ENCODE data around the gene SUGP2.

Gene SUGP2

GRCh38 chr19:19067276-19068072 is 34.2 kb upstream of the SUGP2 start:
- H3K4me1 ChIP-seq (ENCODE audit: control insufficient read depth, insufficient read depth, low read length): peaks cover 35% of the 10 kb centered on the region
- no peak overlapping the region for H3K9ac ChIP-seq (ENCODE audit: low read length)

GRCh38 chr19:19064811-19065745 is 31.8 kb upstream of the SUGP2 start:
- H3K9me3 ChIP-seq (ENCODE audit: control insufficient read depth, low read length): no peaks in the 10 kb centered on the region
- no peaks in the 10 kb centered on the region for H3K36me3 ChIP-seq (ENCODE audit: control insufficient read depth, insufficient read depth, low read length, severe bottlenecking)
- peak overlapping the region; percentile 87 for H3K4me3 ChIP-seq (ENCODE audit: low read length)
- peak; percentile 34 for DNase-seq (ENCODE audit: low read depth)
- peak overlapping the region; percentile 84 for H3K9ac ChIP-seq (ENCODE audit: low read length)
- peaks cover 39% of the 10 kb centered on the region for H3K4me1 ChIP-seq (ENCODE audit: control insufficient read depth, insufficient read depth, low read length)
- no peaks in the 10 kb centered on the region for H3K27me3 ChIP-seq (replicated peaks; ENCODE audit: control insufficient read depth, insufficient read depth, low read length)

More at GRCh38 chr19:19067276-19068072, 34.2 kb upstream of the SUGP2 start:
- DNase-seq (ENCODE audit: low read depth): no peak
- no peaks in the 10 kb centered on the region for H3K36me3 ChIP-seq (ENCODE audit: control insufficient read depth, insufficient read depth, low read length, severe bottlenecking)
- H3K4me3 ChIP-seq (ENCODE audit: low read length): no peak overlapping the region
- H3K27me3 ChIP-seq (replicated peaks; ENCODE audit: control insufficient read depth, insufficient read depth, low read length): no peaks in the 10 kb centered on the region
- H3K9me3 ChIP-seq (ENCODE audit: control insufficient read depth, low read length): no peaks in the 10 kb centered on the region

GRCh38 chr19:19064098-19064722 is 30.9 kb upstream of the SUGP2 start:
- H3K4me1 ChIP-seq (ENCODE audit: control insufficient read depth, insufficient read depth, low read length): peaks cover 44% of the 10 kb centered on the region
- peak overlapping the region; percentile 84 for H3K9ac ChIP-seq (ENCODE audit: low read length)
- H3K36me3 ChIP-seq (ENCODE audit: control insufficient read depth, insufficient read depth, low read length, severe bottlenecking): peaks cover 6% of the 10 kb centered on the region
- DNase-seq (ENCODE audit: low read depth): no peak
- peak overlapping the region; percentile 87 for H3K4me3 ChIP-seq (ENCODE audit: low read length)
- no peaks in the 10 kb centered on the region for H3K9me3 ChIP-seq (ENCODE audit: control insufficient read depth, low read length)
- H3K27me3 ChIP-seq (replicated peaks; ENCODE audit: control insufficient read depth, insufficient read depth, low read length): no peaks in the 10 kb centered on the region

DNA sequence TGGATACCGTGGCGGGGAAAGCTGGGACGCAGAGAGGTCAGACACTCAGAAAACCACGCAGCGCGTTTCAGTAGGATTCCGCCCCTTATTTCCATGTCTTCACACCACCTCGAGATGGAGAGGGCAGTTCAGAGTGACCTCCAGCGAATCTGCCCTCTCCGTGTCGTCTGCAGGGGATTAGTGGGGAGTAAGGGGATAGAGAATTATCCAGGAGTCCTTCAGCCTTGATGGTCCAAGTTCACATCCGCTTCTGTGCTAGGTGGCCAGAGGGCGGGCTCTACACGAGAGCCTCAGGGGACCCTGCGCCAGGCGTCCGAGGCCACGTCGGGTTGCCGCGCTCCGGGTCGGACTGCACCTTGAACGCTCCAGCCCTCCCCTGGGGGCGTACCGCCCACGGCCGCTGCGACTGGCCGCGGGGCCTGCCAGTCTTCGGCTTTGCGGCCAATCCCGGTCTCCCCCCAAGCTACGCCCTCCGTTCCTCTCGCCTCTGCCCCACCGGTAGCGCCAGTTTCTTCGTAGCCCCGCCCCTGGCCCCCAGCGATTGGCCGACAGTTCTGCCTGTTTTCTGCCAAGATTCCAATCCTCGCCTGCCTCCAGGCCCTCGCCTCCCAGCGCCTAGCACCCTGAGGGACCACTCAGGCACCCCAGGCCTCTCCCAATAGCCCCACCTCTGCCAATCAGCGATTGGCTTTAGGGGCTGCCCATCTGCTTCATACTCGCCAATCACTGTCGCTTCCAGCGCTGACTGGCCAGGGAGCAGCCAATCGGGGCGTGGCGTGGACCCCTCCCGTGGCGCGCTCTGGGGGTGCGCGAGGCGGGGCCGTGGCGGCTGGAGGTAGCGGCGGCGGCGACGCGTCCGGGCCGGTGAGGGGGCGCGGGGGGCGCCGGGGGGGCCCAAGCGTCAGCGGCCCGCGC is 30.1 kb upstream of the SUGP2 start, which contains the start of gene SLC25A42:
Gene SLC25A42 (plus strand): TSS at position 812 of the 915 bp plus-strand sequence. CDS start 32,131 bp downstream, outside the sequence.
- H3K9ac ChIP-seq (ENCODE audit: low read length): peak within 1 kb of the TSS; percentile 84
- DNase-seq (ENCODE audit: low read depth): peak; percentile 100
- H3K36me3 ChIP-seq (ENCODE audit: control insufficient read depth, insufficient read depth, low read length, severe bottlenecking): peaks cover 11% of the 10 kb centered on the region
- peaks cover 44% of the 10 kb centered on the region for H3K4me1 ChIP-seq (ENCODE audit: control insufficient read depth, insufficient read depth, low read length)
- no peaks in the 10 kb centered on the region for H3K27me3 ChIP-seq (replicated peaks; ENCODE audit: control insufficient read depth, insufficient read depth, low read length)
- H3K9me3 ChIP-seq (ENCODE audit: control insufficient read depth, low read length): no peaks in the 10 kb centered on the region
- peak within 1 kb of the TSS; percentile 87 for H3K4me3 ChIP-seq (ENCODE audit: low read length)

GRCh38 chr19:19062454-19063182 is 29.3 kb upstream of the SUGP2 start:
- peak overlapping the region; percentile 79 for H3K9ac ChIP-seq (ENCODE audit: low read length)

DNA sequence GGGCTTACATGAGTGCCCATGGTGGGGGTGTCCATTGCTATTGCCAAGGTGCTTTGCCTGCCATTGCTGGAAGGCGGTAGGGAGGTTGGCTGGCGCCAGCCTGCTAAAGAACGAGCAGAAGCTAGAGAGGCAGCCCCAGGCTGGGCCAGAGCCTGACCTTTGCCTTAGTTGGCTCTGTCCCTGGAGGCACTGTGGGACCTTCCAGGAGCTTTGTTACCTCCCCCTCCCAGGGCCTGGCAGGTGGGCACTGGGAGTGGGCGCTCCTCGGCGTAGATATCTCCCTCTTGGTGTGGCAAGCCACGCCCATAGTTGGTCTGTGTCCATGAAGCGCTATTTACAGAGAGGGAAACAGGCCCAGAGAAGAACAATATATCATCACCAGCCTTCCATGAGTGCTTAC is 28.2 kb upstream of the SUGP2 start:
- no peak overlapping the region for H3K4me3 ChIP-seq (ENCODE audit: low read length)
- H3K9ac ChIP-seq (ENCODE audit: low read length): no peak overlapping the region
- DNase-seq (ENCODE audit: low read depth): no peak

More at GRCh38 chr19:19062454-19063182, 29.3 kb upstream of the SUGP2 start:
- no peaks in the 10 kb centered on the region for H3K27me3 ChIP-seq (replicated peaks; ENCODE audit: control insufficient read depth, insufficient read depth, low read length)
- H3K4me1 ChIP-seq (ENCODE audit: control insufficient read depth, insufficient read depth, low read length): peaks cover 40% of the 10 kb centered on the region
- H3K4me3 ChIP-seq (ENCODE audit: low read length): peak overlapping the region; percentile 80
- H3K9me3 ChIP-seq (ENCODE audit: control insufficient read depth, low read length): no peaks in the 10 kb centered on the region
- H3K36me3 ChIP-seq (ENCODE audit: control insufficient read depth, insufficient read depth, low read length, severe bottlenecking): peaks cover 19% of the 10 kb centered on the region
- DNase-seq (ENCODE audit: low read depth): peak; percentile 10

DNA sequence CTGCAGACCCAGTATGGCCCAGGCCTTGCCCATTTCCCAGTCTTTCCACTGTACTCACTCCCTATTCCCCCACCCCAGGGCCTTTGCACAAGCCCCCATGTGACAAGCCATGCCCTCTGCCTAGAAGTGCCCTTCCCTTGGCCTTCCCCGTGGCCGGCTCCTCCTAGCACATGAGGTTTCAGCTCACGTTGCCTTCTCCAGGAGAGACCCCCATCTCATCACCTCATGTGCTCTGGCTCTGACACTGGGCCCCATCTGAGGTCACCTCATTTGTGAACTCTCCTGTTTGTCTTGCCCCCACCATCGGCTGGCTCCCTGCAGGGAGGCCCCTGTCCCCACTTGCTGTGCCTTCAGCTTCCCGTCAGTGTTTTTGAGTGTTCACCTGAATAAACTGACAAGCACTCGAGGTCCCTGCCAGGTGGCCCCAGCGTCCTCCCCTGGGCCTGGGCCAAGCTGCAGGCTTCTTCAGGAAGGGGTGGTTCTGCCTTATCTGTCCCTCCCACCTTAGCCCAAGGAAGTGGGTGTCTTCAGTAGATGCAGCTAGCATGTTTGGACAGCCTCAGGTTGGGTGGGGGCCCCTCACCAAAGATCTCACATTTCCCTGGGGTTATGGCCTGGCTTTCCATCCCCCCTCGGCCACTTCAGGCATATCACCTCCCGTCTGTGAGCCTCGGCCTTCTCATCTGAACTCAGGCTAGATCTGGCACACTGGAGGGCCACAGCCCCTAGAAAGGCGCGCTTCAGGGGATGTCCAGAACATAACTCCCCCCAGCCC is 26.7 kb upstream of the SUGP2 start:
- Histone ChIP-seq H3K36me3 (ENCODE audit: control insufficient read depth, insufficient read depth, low read length, severe bottlenecking) (peaks cover 42% of the 10 kb centered on the region), H3K27me3 (replicated peaks; ENCODE audit: control insufficient read depth, insufficient read depth, low read length) (no peaks in the 10 kb centered on the region), H3K9me3 (ENCODE audit: control insufficient read depth, low read length) (no peaks in the 10 kb centered on the region), H3K9ac (ENCODE audit: low read length) (peak overlapping the region; percentile 13), H3K4me1 (ENCODE audit: control insufficient read depth, insufficient read depth, low read length) (peaks cover 29% of the 10 kb centered on the region), H3K4me3 (ENCODE audit: low read length) (no peak overlapping the region)
- DNase-seq (ENCODE audit: low read depth): no peak

More for the DNA sequence above, 28.2 kb upstream of the SUGP2 start:
- peaks cover 34% of the 10 kb centered on the region for H3K4me1 ChIP-seq (ENCODE audit: control insufficient read depth, insufficient read depth, low read length)
- no peaks in the 10 kb centered on the region for H3K27me3 ChIP-seq (replicated peaks; ENCODE audit: control insufficient read depth, insufficient read depth, low read length)
- H3K9me3 ChIP-seq (ENCODE audit: control insufficient read depth, low read length): no peaks in the 10 kb centered on the region
- peaks cover 30% of the 10 kb centered on the region for H3K36me3 ChIP-seq (ENCODE audit: control insufficient read depth, insufficient read depth, low read length, severe bottlenecking)

DNA sequence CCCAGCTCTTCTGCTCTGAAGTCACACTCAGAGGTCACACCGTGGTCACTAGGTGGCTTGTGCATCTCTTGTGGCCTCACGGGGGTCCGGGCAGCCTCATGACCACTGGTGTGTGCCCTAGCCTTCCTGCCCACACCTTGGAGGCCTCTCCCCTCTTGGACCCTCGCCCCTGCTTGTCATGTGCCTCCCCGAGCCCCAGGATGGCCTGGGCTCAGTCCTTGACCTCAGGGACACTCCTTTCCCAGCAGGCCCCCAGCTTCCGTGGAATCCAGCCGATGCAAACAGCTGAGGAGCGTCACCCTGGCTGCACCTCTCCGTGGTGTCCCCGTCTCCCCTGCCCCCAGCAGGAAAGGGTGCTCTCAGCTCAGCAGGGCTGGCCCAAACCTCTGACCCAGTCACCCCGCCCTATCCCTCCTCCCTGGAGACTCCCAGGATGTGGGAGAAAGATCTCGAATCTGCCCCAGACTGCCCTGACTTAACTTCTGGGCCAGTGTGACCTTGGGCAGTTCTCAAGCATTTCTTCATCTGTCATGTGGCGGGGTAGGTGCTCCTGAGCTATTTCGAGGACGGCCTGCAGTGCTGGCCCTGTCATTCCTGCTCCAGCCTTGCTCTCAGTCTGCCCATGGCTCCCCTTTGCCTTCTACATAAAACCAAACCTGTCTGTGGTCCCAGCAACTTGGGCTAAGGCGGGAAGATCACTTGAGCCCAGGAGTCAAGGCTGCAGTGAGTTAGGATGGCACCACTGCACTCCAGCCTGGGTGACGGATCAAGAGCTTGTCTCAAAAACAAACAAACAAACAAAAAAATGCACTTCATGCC is 25.9 kb upstream of the SUGP2 start:
- Histone ChIP-seq H3K4me1 (ENCODE audit: control insufficient read depth, insufficient read depth, low read length) (peaks cover 21% of the 10 kb centered on the region), H3K9ac (ENCODE audit: low read length) (peak overlapping the region; percentile 13), H3K9me3 (ENCODE audit: control insufficient read depth, low read length) (no peaks in the 10 kb centered on the region), H3K36me3 (ENCODE audit: control insufficient read depth, insufficient read depth, low read length, severe bottlenecking) (peaks cover 49% of the 10 kb centered on the region), H3K27me3 (replicated peaks; ENCODE audit: control insufficient read depth, insufficient read depth, low read length) (no peaks in the 10 kb centered on the region), H3K4me3 (ENCODE audit: low read length) (no peak overlapping the region)
- no peak for DNase-seq (ENCODE audit: low read depth)

DNA sequence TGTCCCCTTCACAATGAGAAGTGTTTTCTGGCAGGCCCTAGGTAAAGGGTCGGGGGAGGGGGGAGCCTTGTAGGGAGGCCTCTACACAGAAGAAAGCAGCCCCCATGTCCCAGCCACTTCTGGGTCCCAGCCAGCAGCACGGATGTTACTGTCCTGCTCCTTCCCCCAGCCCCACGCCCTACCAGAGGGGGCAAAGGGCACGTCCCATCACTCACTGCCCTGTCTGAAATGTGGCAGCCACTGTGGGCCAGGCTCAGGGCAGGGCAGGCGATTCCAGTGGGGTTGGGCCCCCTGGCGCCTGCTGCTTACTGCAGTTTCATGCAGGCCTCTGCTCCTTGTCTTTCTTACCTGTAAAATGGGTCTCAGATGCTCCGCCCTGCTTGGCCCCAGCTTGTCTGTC is 24.4 kb upstream of the SUGP2 start:
- Histone ChIP-seq H3K9me3 (ENCODE audit: control insufficient read depth, low read length) (no peaks in the 10 kb centered on the region), H3K36me3 (ENCODE audit: control insufficient read depth, insufficient read depth, low read length, severe bottlenecking) (peaks cover 59% of the 10 kb centered on the region), H3K4me3 (ENCODE audit: low read length) (no peak overlapping the region), H3K9ac (ENCODE audit: low read length) (no peak overlapping the region), H3K27me3 (replicated peaks; ENCODE audit: control insufficient read depth, insufficient read depth, low read length) (no peaks in the 10 kb centered on the region), H3K4me1 (ENCODE audit: control insufficient read depth, insufficient read depth, low read length) (peaks cover 15% of the 10 kb centered on the region)
- DNase-seq (ENCODE audit: low read depth): no peak
